Pulmonary artery endothelial cell (primary cell): ENCODE results near the gene SPATA18. TPM values are rescaled to one million over a fixed set of nuclear protein-coding genes. Genes with fewer than 3 reads are reported as not detected.

Experiments
- DNase-seq: peaks from one replicate; pipeline ENCODE4 v3.0.0-alpha.2; 2011; ENCODE audit warnings: low read depth, low spot score
- total RNA-seq: library from RNA; depleted of rRNA; stranded (reverse); fragments of >200 nt; gene quantifications from 2 replicates; pipeline ENCODE4 v1.2.3, GENCODE V29; 2014

The SPATA18 gene, protein sequence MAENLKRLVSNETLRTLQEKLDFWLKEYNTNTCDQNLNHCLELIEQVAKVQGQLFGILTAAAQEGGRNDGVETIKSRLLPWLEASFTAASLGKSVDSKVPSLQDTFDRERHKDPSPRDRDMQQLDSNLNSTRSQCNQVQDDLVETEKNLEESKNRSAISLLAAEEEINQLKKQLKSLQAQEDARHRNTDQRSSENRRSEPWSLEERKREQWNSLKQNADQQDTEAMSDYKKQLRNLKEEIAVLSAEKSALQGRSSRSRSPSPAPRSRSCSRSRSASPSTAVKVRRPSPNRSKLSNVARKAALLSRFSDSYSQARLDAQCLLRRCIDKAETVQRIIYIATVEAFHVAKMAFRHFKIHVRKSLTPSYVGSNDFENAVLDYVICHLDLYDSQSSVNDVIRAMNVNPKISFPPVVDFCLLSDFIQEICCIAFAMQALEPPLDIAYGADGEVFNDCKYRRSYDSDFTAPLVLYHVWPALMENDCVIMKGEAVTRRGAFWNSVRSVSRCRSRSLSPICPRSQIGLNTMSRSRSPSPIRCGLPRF
- total RNA-seq, result 7.5 and 14.1 TPM in 2 replicates

DNA sequence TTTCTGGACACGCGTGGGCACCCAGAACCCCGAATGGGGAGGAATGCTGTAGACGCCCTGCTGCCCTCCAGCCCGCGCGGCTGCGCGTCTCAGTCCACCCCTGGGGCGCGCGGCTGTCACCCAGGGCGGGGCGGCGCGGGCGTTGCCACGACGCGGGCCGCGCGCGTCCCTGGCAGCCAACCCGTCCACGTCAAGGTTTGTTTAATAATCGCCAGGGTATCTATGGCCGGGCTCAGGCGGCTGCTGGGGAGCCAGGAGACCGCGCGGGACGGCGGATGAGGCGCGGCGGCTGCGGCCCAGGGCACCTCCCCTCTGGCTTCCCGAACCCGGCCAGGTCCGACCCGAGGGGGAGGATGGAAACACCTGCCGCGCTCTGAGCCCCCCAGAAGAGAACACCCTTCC, at the start of gene SPATA18:
SPATA18 (plus strand) TSS at position 92 of the 402 bp plus-strand sequence. CDS start 401 bp downstream, outside the sequence.
- no peak for DNase-seq

DNA sequence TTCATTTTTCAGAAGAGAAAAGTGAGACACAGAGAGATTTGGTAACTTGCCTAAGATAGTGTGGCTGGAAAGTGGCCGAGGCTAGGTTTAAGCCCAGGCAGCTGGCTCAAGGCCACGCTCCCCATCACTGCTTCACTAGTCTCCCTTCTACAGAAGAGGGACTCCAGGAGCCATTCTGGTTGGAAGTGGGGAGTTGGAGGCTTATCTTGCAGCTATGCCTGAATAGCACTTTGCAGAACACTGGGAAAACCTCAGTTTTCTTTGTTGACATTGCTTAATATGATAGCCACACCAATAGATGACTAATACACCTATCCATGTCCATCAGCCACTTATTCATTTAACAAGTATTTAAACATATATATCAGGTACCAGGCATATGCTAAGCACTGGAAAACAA, 49.5 kb upstream of the SPATA18 start:
- no peak for DNase-seq

DNA sequence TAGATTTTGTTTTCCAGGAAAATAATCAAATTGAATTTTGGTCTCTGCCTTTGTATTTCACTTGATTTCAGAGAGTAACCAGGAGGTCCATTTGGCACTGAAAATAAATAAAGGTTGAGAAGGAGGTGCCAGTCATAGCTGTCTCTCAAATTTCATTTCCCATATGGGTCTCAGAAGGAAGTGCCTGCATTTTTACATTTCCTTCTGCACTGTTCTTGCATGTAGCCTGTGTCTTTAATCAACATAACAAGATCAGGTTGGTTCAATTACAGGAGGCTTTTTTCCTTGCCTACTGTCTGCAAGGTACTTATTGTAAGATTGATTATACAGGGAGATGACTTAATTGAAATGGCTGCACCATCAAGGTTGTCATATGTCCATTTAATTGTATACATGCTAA, 46.7 kb upstream of the SPATA18 start:
- DNase-seq, result no peak

DNA sequence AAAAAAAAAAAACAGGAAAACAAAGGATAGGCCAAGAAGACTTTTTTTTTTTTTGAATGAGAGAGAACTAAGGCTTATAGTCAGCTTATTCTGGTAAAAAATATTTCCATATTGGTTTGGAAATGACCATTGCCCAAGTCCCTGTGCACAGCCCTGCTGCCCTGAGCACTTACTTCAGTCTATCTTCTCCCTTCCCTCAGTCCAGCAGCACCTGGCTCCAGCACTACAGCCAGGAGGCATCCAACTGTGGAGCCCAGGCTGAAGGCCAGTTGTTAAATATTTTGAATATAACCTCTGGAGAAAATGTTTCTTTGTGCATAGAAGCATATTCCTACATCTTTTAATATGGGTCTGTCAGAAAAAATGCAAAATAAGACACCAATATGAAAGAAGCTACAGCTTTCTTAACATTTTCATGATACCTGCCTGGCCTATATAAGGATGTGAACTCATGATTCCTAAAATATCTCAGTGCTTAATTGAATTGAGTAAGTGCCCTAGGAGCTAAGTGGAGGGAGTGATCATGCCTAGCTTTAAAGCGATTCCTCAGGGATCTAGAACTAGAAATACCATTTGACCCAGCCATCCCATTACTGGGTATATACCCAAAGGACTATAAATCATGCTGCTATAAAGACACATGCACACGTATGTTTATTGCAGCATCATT, 45.4 kb upstream of the SPATA18 start:
- no peak for DNase-seq

DNA sequence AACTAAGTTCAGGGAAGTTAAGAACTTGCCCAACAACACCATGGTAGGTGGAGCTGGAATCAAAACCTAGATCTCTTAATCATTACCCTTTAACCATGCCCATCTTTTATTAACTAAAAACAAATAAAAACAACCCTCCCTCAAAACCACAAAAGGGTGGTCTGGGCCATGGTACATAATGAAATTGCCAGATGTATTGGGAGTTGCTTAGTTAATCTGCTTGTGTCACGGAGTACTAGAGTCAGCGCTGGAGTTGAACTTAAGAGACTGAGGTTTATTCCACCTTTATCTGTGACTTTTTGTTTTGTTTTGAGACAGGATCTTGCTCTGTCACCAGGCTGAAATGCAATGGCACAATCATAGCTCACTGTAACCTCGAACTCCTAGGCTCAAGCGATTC, 44.2 kb upstream of the SPATA18 start:
- no peak for DNase-seq

DNA sequence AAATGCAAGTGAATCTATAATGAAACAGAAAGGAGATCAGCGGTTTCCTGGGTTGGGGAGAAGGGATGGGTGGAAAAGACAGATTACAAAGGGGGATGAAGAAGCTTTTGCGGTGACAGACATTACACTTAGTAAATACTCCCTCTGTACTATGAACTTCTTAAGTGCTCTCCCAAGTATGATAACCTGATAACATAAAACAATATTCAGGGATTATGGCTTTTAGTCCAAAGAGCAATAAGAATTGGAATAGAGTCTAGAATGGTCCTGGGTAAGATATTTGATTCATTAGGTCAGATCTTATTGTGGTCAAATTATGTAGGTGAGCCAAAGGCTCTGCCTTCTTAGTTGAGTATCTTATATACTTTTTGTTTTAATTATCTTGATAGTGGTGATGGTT, 40.1 kb upstream of the SPATA18 start:
- DNase-seq, result no peak

DNA sequence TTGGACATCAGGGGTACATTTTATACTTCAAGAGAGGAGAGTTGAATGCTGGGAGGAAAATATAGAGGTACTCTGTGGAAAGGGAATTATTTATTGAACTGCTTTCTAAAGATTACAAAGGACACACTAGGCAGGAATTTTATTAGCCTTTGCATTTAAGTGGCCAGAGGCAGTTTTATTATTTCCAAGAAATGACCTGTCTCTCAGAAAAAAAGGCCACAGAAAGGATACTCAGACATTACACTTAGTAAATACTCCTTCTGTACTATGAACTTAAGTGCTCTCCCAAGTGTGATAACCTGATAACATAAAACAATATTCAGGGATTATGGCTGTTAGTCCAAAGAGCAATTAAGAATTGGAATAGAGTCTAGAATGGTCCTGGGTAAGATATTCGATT, 38.5 kb upstream of the SPATA18 start:
- no peak for DNase-seq

DNA sequence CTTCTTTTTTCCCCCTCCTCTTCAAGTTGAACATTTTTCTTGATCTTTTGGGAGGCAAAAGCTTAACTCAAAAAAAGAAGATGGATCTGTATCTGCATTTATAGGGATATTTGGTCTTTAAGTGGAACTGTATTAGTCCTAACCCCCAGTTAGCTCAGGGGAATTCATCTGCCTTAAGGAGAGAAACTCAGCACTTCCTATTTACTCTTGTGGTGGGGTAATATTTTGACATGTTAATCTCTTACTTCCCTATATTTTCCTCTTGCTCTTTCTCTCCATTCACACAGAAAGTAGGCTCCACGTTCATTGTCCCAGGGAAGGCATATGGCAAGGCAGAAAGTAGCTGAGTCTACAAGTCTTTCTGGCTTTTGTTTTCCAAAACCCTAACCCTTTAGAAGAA, 36.2 kb upstream of the SPATA18 start:
- DNase-seq, result no peak

DNA sequence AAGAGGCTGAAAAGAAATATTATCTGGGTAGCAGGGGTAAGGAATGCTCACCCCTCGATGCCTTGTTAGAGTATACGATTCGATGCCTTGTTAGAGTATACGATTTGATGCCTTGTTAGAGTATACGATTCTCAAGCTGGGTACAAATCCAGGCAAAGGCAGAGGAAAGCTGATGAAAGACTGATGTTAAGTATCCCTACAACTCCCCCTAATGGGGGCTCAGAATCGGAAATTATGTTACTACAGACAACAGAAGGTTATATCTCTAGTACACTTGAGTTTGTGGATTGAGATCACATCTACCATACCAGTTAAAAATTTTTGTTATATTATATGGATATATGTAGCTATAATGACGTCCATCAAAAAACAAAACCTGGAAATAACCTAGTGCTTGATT, 35.7 kb upstream of the SPATA18 start:
- no peak for DNase-seq

DNA sequence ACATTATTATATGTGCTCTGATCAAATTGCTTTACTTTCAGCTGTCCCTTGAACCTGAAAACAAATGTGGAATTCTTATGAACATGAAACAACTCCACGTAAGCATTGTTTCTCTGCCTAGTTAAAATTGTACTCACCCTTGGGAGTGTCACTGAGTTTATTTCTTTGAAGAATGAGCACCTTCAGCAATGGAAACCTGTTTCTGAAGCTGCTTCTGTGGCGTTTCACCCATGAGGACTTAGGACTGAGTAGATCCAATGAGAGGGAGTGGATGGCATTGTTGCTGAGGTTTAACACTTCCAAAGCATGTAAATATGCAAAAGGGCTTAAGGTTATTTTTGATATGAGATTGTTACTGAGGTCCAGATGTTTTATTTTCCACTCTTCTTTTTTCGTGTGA, 34.1 kb upstream of the SPATA18 start:
- no peak for DNase-seq

DNA sequence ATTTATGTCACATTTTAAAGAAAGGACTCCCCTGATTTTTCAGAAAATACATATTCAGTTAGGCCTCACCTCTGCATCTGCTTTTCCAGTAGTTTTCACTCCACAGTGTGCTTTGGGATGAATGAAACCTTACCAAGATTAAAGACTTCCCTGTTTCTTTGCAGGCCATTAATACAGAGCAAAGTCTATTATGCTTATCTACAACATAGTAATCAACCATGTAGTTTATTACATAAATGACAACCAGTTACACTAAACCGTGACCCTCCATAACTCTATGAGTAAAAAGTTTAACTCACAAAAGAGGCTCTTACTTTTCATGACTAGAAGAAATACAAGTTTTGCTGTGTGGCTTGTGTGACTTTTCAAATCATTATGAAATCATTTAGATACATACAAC, 33.3 kb upstream of the SPATA18 start:
- no peak for DNase-seq

DNA sequence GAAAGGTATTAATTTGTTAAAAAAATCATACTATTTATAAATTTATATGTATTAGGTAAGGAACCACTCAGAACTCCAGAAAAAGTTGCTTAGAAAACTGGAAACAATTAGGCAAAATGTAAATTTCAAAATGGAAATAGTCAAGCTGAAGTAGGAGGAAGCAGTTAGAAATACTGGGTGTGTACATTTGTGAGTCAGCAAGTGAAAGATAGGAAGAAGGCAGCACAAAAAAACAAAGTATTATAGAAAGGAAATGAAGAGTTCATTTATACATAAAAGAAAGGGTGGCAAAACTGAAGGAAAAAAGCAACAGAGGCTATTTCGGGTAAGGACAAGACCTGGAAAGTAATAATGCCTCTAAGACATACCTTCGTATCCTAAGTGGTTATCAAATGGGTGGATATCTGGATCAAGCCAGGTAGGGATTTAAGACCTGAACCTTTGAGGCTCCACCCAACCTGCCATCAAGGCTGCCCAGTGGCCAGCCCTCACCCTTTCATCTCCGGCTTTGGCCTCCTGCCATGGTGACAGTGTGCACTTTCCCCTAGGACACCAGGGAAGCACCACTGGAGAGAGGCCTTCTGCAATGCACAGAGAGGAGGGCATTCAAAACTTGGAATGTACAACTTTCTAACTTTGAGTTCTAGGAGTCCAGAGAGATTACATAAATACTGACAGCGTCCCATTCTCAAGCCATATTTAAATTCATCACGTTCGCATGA, 31.0 kb upstream of the SPATA18 start, which contains the start of gene LRRC66:
LRRC66 (minus strand) TSS at position 428 of the 722 bp plus-strand sequence. CDS start 2,750 bp downstream, outside the sequence.
- no peak for DNase-seq

DNA sequence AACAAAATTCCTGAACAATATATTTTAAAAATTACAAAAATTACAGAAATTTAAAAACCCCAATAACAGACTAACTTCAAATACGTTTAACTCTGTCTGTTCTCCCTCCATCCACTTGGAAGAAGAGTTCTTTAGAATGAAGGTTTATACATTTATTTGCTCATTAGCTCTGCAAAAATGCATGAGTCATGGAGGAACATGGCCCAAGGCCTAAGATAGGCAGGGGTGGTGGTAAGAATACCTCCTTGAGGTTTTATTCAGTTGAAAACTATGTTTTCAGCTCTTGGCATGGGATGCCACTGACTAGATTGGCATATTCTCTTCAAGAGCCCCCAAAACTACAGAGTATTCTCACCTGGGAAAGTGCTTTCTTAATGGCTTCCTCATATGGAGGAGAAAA, 22.1 kb upstream of the SPATA18 start:
- no peak for DNase-seq

DNA sequence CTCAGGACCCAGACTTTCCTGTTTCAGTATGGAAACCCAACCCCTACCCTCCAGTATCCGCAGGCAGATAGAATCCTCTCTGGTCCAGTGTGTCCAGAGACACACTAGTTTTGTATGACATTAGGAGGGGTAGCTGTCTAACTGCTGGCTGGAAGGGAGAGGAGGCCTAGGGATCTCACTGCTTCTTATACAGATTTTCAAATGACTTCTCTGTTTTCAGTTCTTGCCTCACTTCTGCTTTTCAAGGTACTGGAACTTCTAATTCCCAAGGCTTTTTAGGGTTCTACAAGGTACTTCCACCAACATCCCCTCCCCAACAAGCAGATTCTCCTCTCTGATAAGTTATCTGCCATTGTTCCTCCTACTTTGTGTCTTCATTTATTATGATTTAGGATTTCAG, 19.1 kb upstream of the SPATA18 start:
- no peak for DNase-seq

DNA sequence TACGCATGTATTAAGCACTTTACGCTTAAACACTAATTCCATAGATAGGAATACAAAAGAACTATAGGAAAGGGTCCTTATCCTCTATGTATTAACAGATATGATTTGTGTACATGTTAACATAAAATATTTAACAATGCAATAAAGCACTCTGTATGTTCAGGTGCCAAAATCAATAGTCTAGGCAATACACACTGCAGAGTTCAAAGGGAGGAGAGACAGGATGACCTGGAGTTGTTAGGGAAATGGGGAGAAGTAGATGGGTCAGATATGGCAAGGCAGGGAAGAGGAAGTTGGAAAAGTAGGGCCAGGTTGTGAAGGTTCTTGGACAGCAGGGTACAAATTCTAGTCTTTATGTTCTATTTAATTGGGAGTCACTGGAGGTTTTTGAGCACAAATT, 15.9 kb upstream of the SPATA18 start:
- no peak for DNase-seq

DNA sequence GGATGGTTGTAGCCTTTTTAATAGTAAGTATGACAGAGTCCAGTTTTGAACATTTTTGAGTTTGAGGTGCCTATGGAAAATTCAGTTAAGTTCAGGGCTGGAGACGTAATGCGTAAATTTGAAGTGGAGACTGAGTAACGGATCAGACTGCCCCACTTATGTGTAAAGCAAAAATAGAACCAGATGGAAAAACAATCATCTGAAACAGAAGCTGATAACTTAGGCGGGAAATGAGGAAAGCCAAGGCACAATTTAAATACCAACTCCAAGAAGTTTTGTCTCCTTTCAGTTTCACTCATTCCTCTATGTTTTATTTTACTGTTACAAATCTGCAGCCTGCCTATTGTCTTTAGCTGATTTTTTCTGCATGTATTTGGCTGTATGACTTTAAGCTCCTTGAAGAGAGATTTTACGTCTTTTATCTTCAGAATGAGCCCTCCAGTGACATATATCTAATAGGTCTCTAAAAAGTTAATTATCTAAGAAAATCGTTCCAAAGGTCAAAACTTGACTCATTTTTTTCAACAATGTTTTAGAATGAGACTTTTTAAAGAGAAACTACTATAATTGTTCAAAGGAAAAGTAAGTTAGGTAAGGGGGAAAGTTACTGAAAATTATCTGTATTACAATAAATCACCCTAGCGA, 14.1 kb upstream of the SPATA18 start:
- no peak for DNase-seq

DNA sequence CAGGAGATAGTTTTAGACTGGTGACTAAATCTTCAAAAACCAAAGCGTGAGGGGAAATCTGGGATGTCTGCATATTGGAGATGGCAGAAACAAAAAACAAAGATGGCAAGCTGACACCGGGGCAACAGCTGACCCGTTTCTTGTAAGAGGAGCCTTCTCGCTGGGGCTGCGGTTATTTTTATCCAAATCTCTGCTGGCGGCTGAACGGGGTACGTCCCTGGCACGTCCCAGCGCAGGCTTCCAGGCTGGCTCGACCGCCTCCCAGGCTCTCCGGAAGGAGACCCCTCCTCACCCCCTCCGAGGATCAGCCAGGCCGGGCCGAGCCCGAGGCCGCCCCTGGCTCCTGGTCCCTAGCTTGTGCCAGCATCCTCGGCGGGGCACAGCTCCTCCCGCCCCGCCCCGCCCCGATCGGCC, 13.4 kb upstream of the SPATA18 start:
- DNase-seq, result no peak

DNA sequence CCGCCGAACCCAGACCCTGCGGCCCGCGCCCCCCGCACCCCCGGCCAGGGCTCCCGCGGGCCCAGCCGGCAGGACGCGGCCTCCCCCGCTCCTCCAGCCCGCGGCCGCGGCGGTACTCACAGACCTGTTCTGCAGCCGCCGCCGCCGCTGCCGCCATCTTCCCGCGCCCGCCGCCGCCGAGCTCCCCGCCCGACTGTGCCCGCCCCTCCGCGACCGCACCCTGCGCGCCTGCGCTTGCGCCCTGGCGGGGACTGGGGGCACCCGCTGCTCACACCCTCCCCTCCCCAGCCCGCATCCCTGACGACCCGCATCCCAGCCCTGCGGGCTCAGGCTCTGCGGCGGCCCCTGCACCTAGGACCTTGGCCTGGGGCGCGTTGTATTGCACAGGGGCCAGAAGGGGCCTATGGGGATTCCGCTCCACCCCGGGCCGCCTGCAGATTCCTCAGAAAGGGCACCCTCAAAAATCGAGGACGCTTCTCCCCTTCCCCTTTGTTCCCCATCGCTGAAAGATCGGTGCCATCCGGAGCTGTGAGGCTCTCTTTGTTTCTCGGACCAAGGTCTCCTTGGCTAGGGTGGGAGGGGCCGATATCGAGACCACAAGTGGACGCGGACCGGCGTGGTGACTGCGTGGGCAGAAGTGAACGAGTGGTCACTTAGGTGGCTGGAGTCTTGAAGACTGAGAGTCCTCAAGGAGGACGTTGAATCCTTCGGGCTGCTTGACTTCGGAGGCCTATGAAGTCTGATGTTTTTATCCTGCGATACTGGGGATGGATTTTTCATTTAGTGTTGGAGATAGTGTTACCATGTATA, 12.8 kb upstream of the SPATA18 start, which contains the start of gene SGCB:
SGCB (minus strand) TSS at position 197 of the 810 bp plus-strand sequence; CDS start at position 157, 40 bp downstream.
- no peak for DNase-seq

DNA sequence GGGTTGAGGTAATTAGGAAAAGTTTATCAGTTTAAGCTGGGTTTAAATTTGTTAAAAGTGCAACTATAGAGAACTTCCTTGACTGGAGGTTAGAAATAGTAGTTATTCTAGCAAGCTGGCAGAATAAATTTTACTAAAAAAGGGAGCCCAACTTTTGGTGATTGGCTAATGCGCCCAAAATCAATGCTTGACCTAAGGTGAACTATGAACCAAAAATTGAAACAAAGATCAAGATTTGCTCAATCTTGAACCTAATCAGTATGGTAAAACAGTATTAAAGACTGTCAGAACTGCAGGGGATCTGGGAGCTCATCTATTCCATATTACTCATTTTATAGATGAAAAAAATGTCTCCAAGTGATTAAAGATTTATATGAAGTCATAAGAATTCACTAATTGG, 6.1 kb upstream of the SPATA18 start:
- DNase-seq, result no peak

DNA sequence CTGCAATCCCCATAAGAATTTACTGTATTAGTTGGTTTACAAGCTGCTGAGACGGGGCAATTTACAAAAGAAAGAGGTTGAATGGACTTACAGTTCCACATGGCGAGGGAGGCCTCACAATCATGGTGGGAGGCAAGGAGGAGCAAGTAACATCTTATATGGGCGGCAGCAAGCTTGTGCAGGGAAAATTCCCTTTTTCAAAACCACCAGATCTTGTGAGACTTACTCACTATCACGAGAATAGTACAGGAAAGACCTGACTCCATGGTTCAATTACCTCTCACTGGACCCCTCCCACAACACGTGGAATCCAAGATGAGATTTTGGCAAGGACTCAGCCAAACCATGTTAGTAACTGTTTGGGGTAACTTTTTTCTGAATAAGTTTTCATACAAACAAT, 1.8 kb upstream of the SPATA18 start:
- no peak for DNase-seq
